Measurements from ENCODE around the gene PLCB1.

Gene PLCB1

GRCh38 chr20:8187740-8188139 is 55.7 kb downstream of the PLCB1 start:
- TF ChIP-seq SIN3A (IDR thresholded peaks at IDR 0.05; ENCODE audit: borderline replicate concordance, insufficient read depth, low read length) (no peak), POLR2AphosphoS5 (IDR thresholded peaks at IDR 0.05; ENCODE audit: low read depth, low read length) (no peak), TAF1 (IDR thresholded peaks at IDR 0.05; ENCODE audit: borderline replicate concordance, insufficient read depth, low read length) (no peak), REST (IDR thresholded peaks at IDR 0.05; ENCODE audit: insufficient read depth in 1 of 2, low read depth in 2 of 2, low read length in 2 of 2) (no peak), FOXP2 (optimal IDR thresholded peaks at IDR 0.05; ENCODE audit: borderline replicate concordance, extremely low read depth, extremely low read length, insufficient read depth) (no peak)

- no peak for TF ChIP-seq TAF1 (IDR thresholded peaks at IDR 0.05; ENCODE audit: borderline replicate concordance, insufficient read depth, low read length)
- TF ChIP-seq FOXP2 (optimal IDR thresholded peaks at IDR 0.05; ENCODE audit: borderline replicate concordance, extremely low read depth, extremely low read length, insufficient read depth), result no peak
- TF ChIP-seq POLR2AphosphoS5 (IDR thresholded peaks at IDR 0.05; ENCODE audit: low read depth, low read length), result no peak
- no peak for TF ChIP-seq REST (IDR thresholded peaks at IDR 0.05; ENCODE audit: insufficient read depth in 1 of 2, low read depth in 2 of 2, low read length in 2 of 2)
- no peak for TF ChIP-seq SIN3A (IDR thresholded peaks at IDR 0.05; ENCODE audit: borderline replicate concordance, insufficient read depth, low read length)
Observed at GRCh38 chr20:8190043-8190880, 58.2 kb downstream of the PLCB1 start.

- no peak for TF ChIP-seq SIN3A (IDR thresholded peaks at IDR 0.05; ENCODE audit: borderline replicate concordance, insufficient read depth, low read length)
- TF ChIP-seq POLR2AphosphoS5 (IDR thresholded peaks at IDR 0.05; ENCODE audit: low read depth, low read length), result no peak
- no peak for TF ChIP-seq REST (IDR thresholded peaks at IDR 0.05; ENCODE audit: insufficient read depth in 1 of 2, low read depth in 2 of 2, low read length in 2 of 2)
- TF ChIP-seq FOXP2 (optimal IDR thresholded peaks at IDR 0.05; ENCODE audit: borderline replicate concordance, extremely low read depth, extremely low read length, insufficient read depth), result no peak
- TF ChIP-seq TAF1 (IDR thresholded peaks at IDR 0.05; ENCODE audit: borderline replicate concordance, insufficient read depth, low read length), result no peak
Observed at GRCh38 chr20:8194721-8195120, 62.7 kb downstream of the PLCB1 start.

- TF ChIP-seq TAF1 (IDR thresholded peaks at IDR 0.05; ENCODE audit: borderline replicate concordance, insufficient read depth, low read length) (no peak), REST (IDR thresholded peaks at IDR 0.05; ENCODE audit: insufficient read depth in 1 of 2, low read depth in 2 of 2, low read length in 2 of 2) (no peak)
Observed at GRCh38 chr20:8196096-8196495, 64.0 kb downstream of the PLCB1 start.
